ENCODE results near the gene ZNF804A.
"Not testable (repeated sequence)": the region's sequence is repeated elsewhere in the genome, so short reads cannot be mapped to it uniquely, and the experiment has no call there.

Gene ZNF804A

GRCh38 chr2:184834699-184835397 is 236.5 kb downstream of the ZNF804A start:
- DNase-seq: no peak

GRCh38 chr2:184835398-184835715 is 237.0 kb downstream of the ZNF804A start:
- DNase-seq: no peak

GRCh38 chr2:184847331-184847730 is 249.0 kb downstream of the ZNF804A start:
- no peak for DNase-seq

GRCh38 chr2:184849516-184849915 is 251.2 kb downstream of the ZNF804A start:
- no peak for DNase-seq

- DNase-seq: no peak
These were observed 253.2 kb downstream of the ZNF804A start for GRCh38 chr2:184851576-184851975.

- no peak for DNase-seq
These were observed 260.9 kb downstream of the ZNF804A start for GRCh38 chr2:184859187-184859586.

GRCh38 chr2:184860744-184861143 is 262.4 kb downstream of the ZNF804A start:
- no peak for DNase-seq

GRCh38 chr2:184875212-184875611 is 276.9 kb downstream of the ZNF804A start:
- DNase-seq: no peak

GRCh38 chr2:184875911-184876310 is 277.6 kb downstream of the ZNF804A start:
- no peak for DNase-seq

GRCh38 chr2:184877909-184878308 is 279.6 kb downstream of the ZNF804A start:
- DNase-seq: no peak

GRCh38 chr2:184879671-184880070 is 281.3 kb downstream of the ZNF804A start:
- no peak for DNase-seq

- DNase-seq: not testable (repeated sequence)
These were observed 288.3 kb downstream of the ZNF804A start for GRCh38 chr2:184886585-184886984.

GRCh38 chr2:184890311-184890710 is 292.0 kb downstream of the ZNF804A start:
- no peak for DNase-seq

- no peak for DNase-seq
These were observed 306.7 kb downstream of the ZNF804A start for GRCh38 chr2:184904991-184905390.

GRCh38 chr2:184906160-184906559 is 307.8 kb downstream of the ZNF804A start:
- no peak for DNase-seq

GRCh38 chr2:184906709-184907108 is 308.4 kb downstream of the ZNF804A start:
- DNase-seq: no peak

- DNase-seq: no peak
These were observed 310.6 kb downstream of the ZNF804A start for GRCh38 chr2:184908966-184909365.

GRCh38 chr2:184920451-184920965 is 322.2 kb downstream of the ZNF804A start:
- no peak for DNase-seq

- no peak for DNase-seq
These were observed 323.3 kb downstream of the ZNF804A start for GRCh38 chr2:184921676-184922075.

- DNase-seq: no peak
These were observed 325.4 kb downstream of the ZNF804A start for GRCh38 chr2:184923751-184924150.

GRCh38 chr2:184927040-184927439 is 328.7 kb downstream of the ZNF804A start:
- no peak for DNase-seq

GRCh38 chr2:184936761-184937160 is 338.4 kb downstream of the ZNF804A start:
- DNase-seq: no peak

- DNase-seq: no peak
These were observed 340.1 kb downstream of the ZNF804A start for GRCh38 chr2:184938221-184938985.

GRCh38 chr2:184945326-184945725 is 347.0 kb downstream of the ZNF804A start:
- no peak for DNase-seq

Measured in activated gamma-delta T cell (primary cell).